H1 (cell line): ENCODE measurements around the gene PTPMT1. TPM values are rescaled to one million over a fixed set of nuclear protein-coding genes. Genes with fewer than 3 reads are reported as not detected.

Source experiments
- ASH2L ChIP-seq: fragments of 200-600, 300-600 bp; sonication (generic); IDR thresholded peaks from one replicate; pipeline ENCODE4 v1.7.1; 2017; ENCODE audit warnings: low read length
- BRCA1 ChIP-seq: IDR thresholded peaks from 2 replicates; pipeline ENCODE4 v1.6.1; 2012; ENCODE audit warnings: low read depth, low read length, improper control_type of control experiment
- CEBPB ChIP-seq: IDR thresholded peaks from 2 replicates; pipeline ENCODE4 v1.6.1; 2012; ENCODE audit warnings: low read depth, low read length
- CREB1 ChIP-seq: IDR thresholded peaks from 2 replicates; pipeline ENCODE4 v1.6.1; 2012; ENCODE audit warnings: inconsistent platforms
- CTCF ChIP-seq, 3 experiments: IDR thresholded peaks; 1 replicate in 2 of 3; 2 replicates in 1 of 3; pipeline versions ENCODE4 v1.5.1 to v1.6.1; 2011; ENCODE audit warnings: low read length in 3 of 3, mild to moderate bottlenecking in 3 of 3, inconsistent platforms in 2 of 3, low read depth in 1 of 3, moderate library complexity in 1 of 3; ENCODE audit not compliant: insufficient read depth in 1 of 3; ENCODE audit errors: control extremely low read depth in 1 of 3
- HDAC6 ChIP-seq: IDR thresholded peaks from one replicate; pipeline ENCODE4 v1.7.1; 2012; ENCODE audit warnings: low read depth, mild to moderate bottlenecking, inconsistent platforms, low read length, moderate library complexity
- KDM1A ChIP-seq: fragments of 200-600, 300-600 bp; sonication (generic); IDR thresholded peaks from 2 replicates; pipeline ENCODE4 v1.7.1; 2016; ENCODE audit warnings: mild to moderate bottlenecking, low read length, borderline replicate concordance
- KDM5A ChIP-seq: fragments of 200-600 bp; IDR thresholded peaks from 2 replicates; pipeline ENCODE4 v1.7.1; 2012; ENCODE audit warnings: mild to moderate bottlenecking, low read length, inconsistent platforms, mixed read lengths
- PHF8 ChIP-seq: fragments of 200-600 bp; sonication (generic); conservative IDR thresholded peaks from 2 replicates; pipeline ENCODE4 v1.7.1; 2012; ENCODE audit warnings: low read depth, mild to moderate bottlenecking, inconsistent platforms, low read length, moderate library complexity
- POLR2A ChIP-seq, 2 experiments: IDR thresholded peaks; 1 replicate in 1 of 2; 2 replicates in 1 of 2; pipeline ENCODE4 v1.6.1; 2011; ENCODE audit warnings: low read depth in 2 of 2, low read length in 2 of 2, mild to moderate bottlenecking in 2 of 2; ENCODE audit errors: control extremely low read depth in 1 of 2
- POU5F1 ChIP-seq: IDR thresholded peaks from 2 replicates; pipeline ENCODE4 v1.6.1; 2011; ENCODE audit warnings: low read depth, mild to moderate bottlenecking, low read length, moderate library complexity
- RNF2 ChIP-seq: fragments of 200-900, 300-1000 bp; sonication (generic); IDR thresholded peaks from 2 replicates; pipeline ENCODE4 v1.7.1; 2016; ENCODE audit warnings: borderline replicate concordance, low read depth, mild to moderate bottlenecking, antibody characterized with exemption, low read length; ENCODE audit not compliant: poor library complexity, severe bottlenecking; ENCODE audit errors: missing control alignments
- SP1 ChIP-seq: IDR thresholded peaks from 2 replicates; pipeline ENCODE4 v1.6.1; 2011; ENCODE audit warnings: low read depth, low read length
- SP4 ChIP-seq: IDR thresholded peaks from 2 replicates; pipeline ENCODE4 v1.6.1; 2012; ENCODE audit warnings: low read length, inconsistent platforms
- SRF ChIP-seq: IDR thresholded peaks from 2 replicates; pipeline ENCODE4 v1.6.1; 2011; ENCODE audit warnings: mild to moderate bottlenecking, low read depth, low read length, moderate library complexity
- TBP ChIP-seq: IDR thresholded peaks from 2 replicates; pipeline ENCODE4 v1.6.1; 2011; ENCODE audit warnings: low read depth, low read length, improper control_type of control experiment
- TCF12 ChIP-seq: IDR thresholded peaks from 2 replicates; pipeline ENCODE4 v1.6.1; 2011; ENCODE audit warnings: low read depth, mild to moderate bottlenecking, low read length
- ZNF274 ChIP-seq: IDR thresholded peaks from 2 replicates; pipeline ENCODE4 v1.7.0; 2012; ENCODE audit warnings: low read length, borderline replicate concordance; ENCODE audit errors: extremely low read depth
- polyA plus RNA-seq, 7 experiments: library from polyadenylated mRNA; depleted of rRNA in 3 of 7; stranded (reverse) in 5 of 7; unstranded in 2 of 7; fragments of >200 nt in 5 of 7; fragments of 200-250 nt in 2 of 7; gene quantifications; 1 replicate in 5 of 7; 2 replicates in 1 of 7; 4 replicates in 1 of 7; pipeline versions ENCODE4 v1.2.1 to v1.2.3, GENCODE V29; 2011 to 2013; ENCODE audit warnings: missing spikeins in 2 of 7, mixed read lengths in 2 of 7
- total RNA-seq: library from RNA; stranded (reverse); fragmentation: NEBNext Ultra II Directional; extraction: Animal tissue kit (Norgen Biotek cat#: 25700); gene quantifications from 2 replicates; pipeline ENCODE4 v1.2.1, GENCODE V29; 2021

Gene PTPMT1
- total and polyA plus RNA-seq, 2 of the 8 experiments (the other 6 are each of a cell fraction or from before 2014, with no cell fraction given): 44.8 to 105 TPM

- TF ChIP-seq BRCA1 (0 out of 2 replicates have a peak, but pooled peaks have one; percentile 30), KDM5A (peak; percentile 99), ASH2L (peak; percentile 100), CTCF (IDR thresholded peaks at IDR 0.05; ENCODE audit: control extremely low read depth in 1 of 3, insufficient read depth in 1 of 3, low read depth in 1 of 3, low read length in 3 of 3) (no peak), KDM1A (peak; percentile 15; the same call in 1 of the 2 replicates), CEBPB (no peak), SP1 (peak; percentile 76), PHF8 (peak; percentile 88), POU5F1 (no peak), ZNF274 (no peak), TBP (peak; percentile 96), SP4 (peak; percentile 74; the same call in 1 of the 2 replicates), SRF (peak; percentile 68), TCF12 (peak; percentile 68; the same call in 1 of the 2 replicates), CREB1 (peak; percentile 61), POLR2A (IDR thresholded peaks at IDR 0.05; ENCODE audit: control extremely low read depth in 1 of 2, low read depth in 2 of 2, low read length in 2 of 2) (peak; percentile 38 to 91), RNF2 (no peak), HDAC6 (no peak)
Measured at GRCh38 chr11:47578524-47579494, 13.4 kb downstream of the PTPMT1 start, which contains the start of the genes KBTBD4 and NDUFS3 (continued).
